RPMI8226 (cell line): ENCODE data around the gene ENAH.

ENCODE experiments used
- DNase-seq: peaks from one replicate; pipeline ENCODE4 v3.0.0-alpha.2; 2015

Gene ENAH

GRCh38 chr1:225601902-225602589, 50.9 kb downstream of the ENAH start:
- no peak for DNase-seq

DNA sequence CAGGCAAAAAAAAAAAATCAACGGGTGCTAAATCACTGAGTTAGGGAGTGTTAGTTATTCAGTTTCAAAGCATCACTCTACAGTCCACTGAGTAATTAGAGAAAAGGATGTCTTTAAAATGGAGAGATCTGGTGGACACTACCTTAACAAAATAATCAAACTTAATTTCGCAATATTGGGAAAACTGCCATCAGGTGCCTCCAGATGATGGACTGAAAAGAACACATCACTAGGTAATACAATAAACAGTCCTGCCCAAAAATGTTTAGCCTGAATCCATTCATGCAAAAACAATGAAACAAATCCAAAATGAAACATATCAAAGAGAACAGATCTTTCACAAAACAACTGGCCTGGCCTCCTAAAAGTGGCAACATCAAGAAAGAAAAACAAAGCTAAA, 54.1 kb downstream of the ENAH start:
- DNase-seq, result no peak

GRCh38 chr1:225597926-225598575, 54.9 kb downstream of the ENAH start:
- DNase-seq, result no peak

DNA sequence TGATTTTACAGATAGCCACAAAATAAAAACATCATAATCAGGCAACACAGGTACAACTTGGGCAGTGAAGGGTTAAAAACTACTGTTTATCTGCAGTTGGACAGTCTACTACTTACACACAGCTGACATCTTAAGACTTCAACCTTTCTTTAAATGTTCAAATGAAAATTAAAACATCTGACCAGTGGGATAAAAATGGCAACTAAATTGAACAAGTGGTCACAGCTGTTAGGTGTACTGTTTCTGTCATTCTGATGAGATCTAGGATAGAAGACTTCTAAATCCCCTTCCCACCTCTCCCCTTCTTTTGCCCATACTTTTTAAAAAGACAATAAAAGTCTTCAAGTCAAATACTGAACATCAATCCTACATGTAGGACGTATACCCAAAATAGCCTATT, 56.2 kb downstream of the ENAH start:
- no peak for DNase-seq

DNA sequence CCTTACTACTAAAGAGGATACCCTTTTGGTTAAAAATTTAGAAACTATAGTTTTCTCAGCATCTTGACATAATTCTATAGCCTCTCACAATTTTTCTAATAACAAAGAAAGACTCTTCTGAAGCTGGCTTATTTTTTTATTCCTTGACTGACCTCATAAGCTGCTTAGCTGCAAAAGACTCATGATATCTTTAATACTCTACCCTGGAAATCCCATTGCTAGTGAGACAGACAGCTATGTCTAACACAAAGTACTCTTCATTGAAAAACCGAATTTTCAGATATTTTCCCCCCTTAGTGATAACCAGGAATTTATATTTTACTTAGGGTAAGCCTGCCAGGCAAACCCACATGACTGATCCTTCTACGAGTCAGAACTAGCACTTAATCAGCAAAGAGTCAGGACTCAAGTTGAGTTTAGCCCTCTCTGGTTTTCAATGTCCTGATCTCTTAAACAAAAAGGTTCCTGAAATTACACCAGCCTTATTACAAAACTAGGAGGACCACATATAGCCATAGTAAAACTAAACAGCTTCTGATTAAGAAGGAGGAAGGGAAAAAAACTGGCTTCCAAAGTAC, 56.9 kb downstream of the ENAH start:
- DNase-seq, result no peak

DNA sequence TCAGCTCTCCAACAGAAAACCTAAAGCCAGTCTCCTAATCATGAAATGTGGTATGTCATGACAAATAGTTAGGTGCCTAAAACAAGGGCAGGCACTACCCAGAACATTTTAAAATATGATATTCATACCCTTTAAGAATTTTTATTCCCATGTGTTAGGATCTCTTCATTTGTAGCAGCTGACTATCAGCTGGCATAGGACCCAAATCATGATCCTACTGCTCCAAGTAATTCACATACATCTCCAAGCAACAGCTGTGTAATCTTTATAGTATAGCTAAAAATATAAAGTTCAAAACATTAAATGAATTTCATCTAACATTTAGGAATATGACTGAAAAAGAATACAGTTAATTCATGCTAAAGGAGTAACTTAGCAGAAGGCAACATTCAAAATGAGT, 57.5 kb downstream of the ENAH start:
- no peak for DNase-seq

DNA sequence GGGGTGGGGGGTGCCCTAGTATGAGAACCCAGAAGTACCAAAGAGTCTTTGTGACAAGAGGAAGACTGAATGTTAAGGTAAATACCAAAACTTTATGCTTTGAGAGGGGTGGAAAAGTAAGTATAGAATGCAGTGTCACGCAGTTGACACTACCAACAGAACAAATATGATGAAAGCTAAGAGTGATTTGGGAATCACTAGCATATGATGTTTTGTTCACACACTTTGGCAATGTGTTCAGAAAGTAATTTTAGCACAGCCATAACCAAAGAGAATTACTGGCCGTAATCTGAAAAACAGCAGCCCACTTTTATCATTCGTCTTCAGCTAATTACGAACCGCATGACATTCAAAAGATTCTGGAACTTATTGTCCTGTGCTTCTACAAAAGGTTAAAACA, 59.5 kb downstream of the ENAH start:
- DNase-seq, result no peak

DNA sequence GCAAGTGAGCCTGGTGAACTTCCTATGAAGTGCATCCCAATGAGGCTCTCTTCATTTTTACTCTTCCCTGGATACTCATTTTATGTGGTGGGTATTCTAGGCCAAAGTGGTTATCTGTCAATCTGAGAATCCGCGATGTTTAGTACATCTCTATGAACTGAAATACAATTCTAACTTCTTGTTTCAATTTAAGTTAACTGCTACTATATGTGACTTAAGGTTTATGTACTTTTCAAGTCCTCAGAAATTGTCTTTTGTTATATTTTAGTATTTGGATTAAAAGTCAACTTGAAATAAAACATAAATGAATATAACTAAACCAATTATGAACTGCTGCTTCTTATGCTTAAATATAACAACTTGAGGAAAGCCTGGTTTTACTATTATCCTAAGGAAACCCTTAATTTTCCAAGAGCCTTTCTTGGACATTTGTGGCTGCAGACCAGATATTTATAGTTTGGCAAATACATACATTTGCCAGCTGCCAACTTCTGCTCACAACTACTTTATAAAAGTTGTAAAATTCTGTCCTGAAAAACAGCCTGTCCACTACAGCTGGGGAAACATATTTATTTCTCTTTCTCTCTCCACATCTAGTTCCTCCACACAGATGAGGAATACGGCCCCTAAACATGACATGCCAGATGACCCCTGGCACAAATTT, 60.4 kb downstream of the ENAH start:
- no peak for DNase-seq

DNA sequence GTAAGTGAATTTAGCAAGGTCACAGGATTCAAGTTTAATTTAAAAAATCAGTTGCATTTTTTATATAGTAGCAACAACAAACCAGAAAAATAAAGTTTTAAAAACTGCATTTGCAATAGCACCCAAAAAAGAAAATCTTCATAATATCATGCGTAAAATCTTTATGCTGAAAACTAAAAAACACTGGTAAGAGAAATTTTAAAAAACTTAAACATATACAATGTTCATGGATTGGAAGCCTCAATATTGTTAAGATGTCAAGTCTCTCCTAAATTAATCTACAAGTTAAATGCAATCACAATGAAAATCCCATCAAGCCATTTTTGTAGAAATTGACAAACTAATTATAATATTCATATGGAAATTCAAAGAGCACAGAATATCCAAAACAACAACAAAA, 65.6 kb downstream of the ENAH start:
- no peak for DNase-seq

GRCh38 chr1:225581186-225581585, 71.7 kb downstream of the ENAH start:
- DNase-seq, result no peak

DNA sequence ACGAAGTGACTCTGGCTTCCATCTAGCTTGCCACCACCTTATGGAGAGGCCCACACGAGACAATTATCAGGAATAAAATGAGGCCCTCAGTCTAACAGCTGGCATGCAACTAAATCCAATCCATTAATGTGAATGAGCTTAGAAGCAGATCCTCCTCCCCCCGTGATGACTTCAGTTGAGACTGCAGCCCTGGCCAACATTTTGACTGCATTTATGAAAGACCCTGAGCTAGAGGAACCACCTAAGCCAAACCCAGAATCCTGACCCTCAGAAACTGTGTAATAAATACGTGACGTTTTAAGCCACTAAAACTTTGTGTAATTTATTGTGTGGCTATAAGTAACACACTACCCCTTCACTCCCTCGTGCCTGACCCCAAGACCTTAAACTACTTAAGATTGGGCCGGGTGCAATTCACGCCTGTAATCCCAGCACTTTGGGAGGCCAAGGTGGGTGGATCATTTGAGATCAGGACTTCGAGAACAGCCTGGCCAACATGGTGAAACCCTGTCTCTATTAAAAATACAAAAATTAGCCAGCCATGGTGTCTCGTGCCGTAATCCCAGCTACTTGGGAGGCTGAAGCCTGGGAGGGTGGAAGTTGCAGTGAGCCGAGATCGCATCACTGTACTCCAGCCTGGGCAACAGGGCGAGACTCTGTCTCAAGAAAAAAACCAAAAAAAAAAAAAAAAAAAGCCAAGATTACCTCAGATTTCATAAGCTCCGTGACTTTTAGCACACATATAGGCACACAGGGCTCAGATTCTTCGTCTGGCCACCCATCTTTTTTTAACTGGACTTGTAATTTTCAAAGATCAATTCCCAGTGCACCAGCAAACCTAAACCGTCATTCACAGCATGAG, 72.5 kb downstream of the ENAH start:
- no peak for DNase-seq

- DNase-seq, result no peak
Measured at GRCh38 chr1:225578251-225578977, 74.5 kb downstream of the ENAH start.

- no peak for DNase-seq
Measured at GRCh38 chr1:225577241-225577640, 75.7 kb downstream of the ENAH start.

DNA sequence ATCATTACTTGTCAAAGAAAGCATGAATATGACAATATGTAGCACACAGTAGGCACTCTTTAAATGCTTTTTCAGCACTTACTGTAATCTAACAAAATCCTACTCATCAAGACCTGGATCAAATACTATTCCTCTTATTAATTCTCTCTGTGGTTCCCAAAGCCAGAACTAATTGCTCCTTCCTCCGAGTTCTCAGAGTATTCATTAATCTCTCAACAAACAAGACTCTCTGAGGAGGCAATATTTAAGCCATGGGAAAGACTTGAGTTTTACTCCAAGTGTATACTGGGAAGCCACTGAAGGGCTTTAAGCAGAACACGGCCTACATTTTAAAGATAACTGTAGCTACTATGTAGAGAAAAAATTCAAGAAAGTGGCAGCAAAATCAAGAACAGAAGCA, 79.7 kb downstream of the ENAH start:
- DNase-seq, result no peak

GRCh38 chr1:225572422-225572821, 80.5 kb downstream of the ENAH start:
- DNase-seq, result no peak

- DNase-seq, result no peak
Measured at GRCh38 chr1:225567789-225568188, 85.1 kb downstream of the ENAH start.

DNA sequence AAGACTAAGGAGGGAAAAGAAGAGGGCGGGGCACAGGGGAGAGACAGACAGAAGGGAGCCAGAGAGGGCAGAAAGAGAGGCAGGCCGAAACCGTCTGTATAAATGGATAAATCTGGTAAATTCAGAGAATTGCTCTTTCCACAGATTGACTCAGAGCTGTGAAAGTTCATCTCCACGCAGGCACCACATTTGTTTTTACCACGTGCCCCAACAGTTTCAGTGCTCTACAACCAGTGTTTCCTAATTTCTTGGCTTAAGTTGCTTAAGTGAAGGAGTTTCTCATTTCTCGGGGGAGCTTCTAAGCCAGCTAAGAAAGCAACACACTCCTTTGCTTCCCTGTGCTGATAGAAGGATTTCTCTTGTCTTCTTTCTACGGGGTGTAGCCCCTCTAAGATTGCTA, 87.1 kb downstream of the ENAH start:
- no peak for DNase-seq

DNA sequence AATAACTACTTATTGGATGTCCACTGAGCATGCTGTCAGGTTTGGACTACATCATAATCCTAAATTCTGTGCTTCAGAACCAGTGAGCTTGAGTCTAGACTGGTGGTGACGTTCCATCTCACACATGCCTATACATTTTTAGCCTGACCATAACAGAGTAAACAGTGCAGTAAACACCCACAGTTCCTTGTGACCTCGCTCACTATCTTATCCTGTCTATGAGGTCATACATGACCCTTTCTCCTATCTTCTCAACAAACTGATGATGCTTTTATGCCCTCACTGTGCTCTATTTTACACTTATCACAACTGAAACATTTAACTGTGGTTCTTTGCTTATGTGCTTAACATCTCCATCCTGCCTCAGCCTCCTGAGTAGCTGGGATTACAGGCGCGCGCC, 91.2 kb downstream of the ENAH start:
- DNase-seq, result no peak

- DNase-seq, result no peak
Measured at GRCh38 chr1:225559902-225560301, 93.0 kb downstream of the ENAH start.

GRCh38 chr1:225559326-225559725, 93.6 kb downstream of the ENAH start:
- no peak for DNase-seq

DNA sequence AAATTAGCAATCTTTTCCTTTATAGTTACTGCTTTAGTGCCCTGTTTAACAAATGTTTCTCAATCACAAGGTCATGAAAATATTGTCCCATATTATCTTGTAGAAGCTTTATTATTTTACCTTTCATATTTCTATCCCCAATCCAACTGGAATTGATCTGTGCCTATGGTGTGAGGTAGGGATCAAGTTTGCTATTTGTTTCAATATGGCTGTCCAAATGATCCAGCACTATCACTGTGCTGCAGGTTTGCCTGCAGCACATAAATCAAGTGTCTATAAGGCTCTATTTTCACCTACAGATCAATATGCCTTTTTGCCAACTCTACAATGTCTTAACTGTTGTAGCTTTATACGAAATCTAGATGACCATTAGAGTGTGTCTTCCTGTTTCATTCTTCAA, 96.2 kb downstream of the ENAH start:
- no peak for DNase-seq

DNA sequence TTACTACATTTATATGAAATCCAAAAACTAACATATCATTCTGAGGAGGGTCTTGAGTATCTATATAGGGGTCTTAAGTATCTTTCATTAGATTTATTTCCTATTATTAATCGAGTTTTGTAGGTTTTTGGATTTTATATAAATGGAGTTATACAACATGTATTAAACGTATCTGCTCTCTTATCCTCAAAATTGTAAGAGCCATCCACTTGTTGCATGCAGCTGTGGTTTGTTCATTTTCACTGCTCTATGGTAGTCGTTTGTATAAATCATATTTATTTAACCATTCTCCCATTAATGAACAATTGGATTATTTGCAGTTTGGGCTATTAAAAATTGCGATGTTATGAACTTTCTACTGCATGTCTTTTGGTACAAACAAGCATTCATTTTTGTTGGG, 97.1 kb downstream of the ENAH start:
- no peak for DNase-seq
